HG02943 (cell line): Measurements from ENCODE around the gene ZDHHC14.
"Not testable (repeated sequence)": the region's sequence is repeated elsewhere in the genome, so short reads cannot be mapped to it uniquely, and the experiment has no call there.

Source experiments
- ATAC-seq: cut with Tn5 transposase; IDR thresholded peaks from one replicate; pipeline ENCODE4 v1.9.1; 2021; ENCODE audit warnings: mild to moderate bottlenecking, low read depth, moderate library complexity; ENCODE audit not compliant: unreplicated experiment

ZDHHC14 gene

DNA sequence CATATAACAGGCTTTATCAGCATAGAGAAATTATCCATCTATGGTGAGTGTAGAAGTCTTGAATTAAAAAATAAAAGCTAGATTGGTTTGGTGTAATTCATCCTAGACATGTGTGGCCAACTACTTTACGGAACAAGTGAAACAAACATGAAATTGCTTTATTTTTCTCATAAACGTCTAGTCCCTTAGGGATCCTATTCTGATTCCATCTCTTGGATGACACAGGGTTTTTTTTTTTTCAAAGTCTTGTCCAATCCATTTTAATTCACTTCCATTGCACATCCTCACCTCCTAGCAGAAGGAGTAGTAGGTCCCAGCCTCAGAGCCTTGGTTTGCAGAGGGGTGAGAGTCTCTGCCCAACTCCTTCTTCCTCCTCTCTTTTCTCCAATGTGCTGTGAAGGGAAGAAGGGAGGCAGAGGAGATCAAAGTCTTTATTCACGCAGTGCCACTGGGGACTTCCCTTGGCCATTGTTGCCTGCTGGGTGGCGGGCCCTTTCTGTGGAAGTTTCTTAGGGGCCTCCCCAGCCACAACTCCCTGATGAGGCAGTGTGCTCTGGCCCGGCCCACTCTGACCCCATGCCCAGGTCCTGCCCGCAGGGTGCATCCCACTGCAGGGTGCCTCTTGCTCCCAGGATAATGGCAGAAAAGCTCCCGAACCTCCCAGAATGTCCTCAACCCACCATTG lies 337.7 kb downstream of the ZDHHC14 start:
- no peak for ATAC-seq

DNA sequence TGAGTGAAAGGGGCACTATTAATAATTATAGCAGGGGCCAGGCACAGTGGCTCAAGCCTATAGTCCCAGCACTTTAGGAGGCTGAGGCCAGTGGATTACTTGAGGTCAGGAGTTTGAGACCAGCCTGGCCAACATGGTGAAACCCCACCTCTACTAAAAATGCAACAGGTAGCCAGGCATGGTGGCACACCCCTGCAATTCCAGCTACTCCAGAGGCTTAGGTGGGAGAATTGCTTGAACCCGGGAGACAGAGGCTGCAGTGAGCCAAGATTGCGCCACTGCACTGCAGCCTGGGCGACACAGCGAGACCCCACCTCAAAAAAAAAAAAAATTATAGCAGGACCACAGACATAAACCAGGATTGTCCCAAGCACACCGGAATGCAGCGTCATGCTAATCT lies 340.0 kb downstream of the ZDHHC14 start:
- ATAC-seq, result not testable (repeated sequence)

DNA sequence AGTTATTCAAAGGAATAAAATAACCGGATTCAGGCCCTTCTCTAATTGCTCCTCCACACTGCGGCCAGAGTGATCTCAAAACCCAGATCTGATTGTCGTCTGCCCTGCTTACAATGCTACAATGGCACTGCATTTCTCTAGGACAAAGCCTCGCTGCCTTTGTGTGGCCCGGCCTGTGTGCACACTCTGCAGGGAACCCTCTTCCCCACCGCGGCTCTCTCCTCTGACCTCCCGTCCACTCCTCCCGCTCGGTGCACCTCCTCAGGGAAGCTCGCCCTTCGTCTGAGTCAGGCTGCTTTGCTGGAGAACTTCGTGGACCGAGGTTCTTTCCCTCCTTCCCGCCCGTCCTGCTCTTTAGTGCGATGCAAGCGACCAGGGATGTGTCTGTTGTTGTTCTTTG lies 340.4 kb downstream of the ZDHHC14 start:
- no peak for ATAC-seq

DNA sequence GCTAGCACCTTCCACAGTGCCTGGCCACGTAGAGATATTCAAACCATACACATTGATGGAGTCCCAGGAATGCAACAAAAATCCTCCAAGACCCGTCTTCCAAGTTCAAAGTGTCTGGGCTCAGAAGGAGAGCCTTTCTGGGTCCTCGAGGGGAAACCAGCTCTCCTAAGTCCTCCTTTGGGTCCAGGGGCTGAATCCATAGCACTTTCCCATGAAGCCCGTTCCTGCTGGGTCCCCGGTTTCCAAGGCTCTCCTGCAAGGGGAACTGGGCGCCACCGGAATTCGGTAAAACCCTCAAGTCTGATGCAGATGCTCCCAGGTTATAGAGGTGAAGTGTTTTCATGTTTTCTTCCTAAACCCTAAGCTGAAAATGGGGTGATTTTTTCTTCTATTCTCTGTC lies 340.8 kb downstream of the ZDHHC14 start:
- ATAC-seq, result no peak

DNA sequence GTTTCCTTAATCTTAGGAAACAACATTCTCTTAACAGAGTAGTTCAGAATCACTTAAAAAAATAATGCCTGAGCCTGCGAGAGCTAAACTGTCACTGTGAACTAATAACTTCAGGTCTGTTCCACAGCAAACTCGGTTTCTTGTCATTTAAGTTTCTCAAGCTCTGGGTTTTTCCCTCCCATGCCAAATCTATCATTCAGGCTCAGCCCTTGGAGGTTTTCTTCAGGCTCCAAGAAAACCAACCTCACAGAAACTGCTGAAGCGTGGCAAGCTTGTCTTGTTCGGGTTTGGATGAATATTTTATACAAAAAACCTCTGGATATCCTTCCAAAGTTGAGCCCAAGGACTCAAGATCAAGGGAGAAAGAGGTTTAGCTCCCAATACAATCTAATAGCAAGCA lies 342.4 kb downstream of the ZDHHC14 start:
- no peak for ATAC-seq

DNA sequence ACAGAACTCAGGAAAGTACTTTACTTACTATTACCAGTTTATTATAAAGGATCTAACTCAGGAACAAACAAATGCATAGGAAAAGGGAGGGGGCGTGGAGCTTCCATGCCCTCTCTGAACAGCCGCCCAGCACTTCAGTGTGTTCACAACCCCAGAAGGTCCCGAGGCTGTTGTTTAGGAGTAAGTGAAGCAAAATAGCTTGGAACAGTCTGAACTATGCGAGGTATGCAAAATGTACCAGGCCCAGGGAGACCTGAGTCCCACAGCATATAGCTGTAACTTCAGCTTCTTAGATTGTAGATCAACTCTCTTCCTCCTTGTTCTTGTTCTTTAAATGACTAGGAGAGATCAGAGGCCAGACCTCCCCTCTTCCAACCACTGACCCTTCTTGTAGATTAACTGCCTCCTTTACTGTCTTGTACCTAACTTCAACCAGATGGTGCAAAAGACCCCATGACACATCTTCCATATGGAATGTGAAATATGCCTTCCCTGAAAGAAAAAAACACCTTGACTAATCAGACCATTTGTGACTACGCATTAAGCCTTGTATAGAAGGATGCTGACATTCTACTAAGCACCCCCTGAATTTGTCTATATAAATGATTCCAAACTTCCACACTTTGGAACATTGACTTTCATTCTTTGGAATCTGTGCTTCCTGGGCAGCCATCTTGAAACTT lies 343.3 kb downstream of the ZDHHC14 start:
- ATAC-seq, result no peak

DNA sequence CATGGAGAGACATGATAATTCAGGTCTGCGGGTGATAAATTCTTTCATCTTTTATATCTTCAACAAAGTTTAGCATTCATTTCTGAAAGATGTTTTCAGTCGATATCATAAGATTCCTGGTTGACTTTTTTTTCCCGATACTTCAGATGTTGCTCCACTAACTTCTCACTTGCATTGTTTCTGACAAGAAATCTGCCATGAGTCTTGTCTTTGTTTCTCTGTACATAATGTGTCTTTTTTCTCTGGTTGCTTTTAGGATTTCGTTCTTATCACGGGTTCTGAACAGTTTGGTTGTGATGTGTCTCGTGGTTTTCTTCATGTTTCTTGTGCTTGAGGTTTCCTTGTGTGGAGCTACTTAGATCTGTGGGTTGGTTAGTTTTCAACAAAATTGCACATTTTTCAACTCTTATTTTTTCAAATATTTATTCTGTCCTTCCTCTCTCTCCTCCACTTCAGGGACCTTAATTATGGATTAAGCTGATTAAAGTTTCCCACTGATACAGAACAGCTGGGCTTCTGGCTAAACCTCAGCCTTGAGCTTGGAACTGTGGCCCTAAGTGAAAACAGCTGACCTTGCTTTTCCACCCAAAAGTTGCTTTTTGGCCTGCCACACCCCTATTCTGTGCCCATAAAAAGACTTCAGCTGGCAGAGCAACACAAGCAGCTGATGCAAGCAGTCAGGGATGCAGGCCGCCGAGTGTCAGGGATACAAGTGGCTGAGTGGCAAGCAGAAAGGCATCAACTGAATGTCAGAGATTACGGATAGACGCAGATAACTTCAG lies 344.2 kb downstream of the ZDHHC14 start:
- ATAC-seq, result no peak

DNA sequence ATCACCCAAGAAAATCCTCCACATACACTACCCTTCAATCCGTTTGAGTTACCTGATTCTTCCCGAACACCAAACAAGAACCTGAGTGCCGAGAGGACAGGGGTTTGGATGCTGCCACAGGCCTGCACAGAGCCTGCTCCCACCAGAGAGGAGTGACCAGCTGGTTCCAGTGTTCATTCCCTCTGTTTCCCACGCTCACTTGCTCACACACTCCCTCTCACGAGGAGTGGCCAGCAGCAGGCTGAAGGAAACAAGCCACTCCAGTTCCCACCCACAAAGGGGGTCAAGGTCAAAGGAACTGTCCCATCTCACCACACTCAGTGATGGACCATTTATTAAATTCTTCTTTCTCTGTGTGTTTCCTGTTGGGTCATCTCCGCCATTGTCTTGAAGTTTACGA lies 344.8 kb downstream of the ZDHHC14 start:
- ATAC-seq, result no peak

DNA sequence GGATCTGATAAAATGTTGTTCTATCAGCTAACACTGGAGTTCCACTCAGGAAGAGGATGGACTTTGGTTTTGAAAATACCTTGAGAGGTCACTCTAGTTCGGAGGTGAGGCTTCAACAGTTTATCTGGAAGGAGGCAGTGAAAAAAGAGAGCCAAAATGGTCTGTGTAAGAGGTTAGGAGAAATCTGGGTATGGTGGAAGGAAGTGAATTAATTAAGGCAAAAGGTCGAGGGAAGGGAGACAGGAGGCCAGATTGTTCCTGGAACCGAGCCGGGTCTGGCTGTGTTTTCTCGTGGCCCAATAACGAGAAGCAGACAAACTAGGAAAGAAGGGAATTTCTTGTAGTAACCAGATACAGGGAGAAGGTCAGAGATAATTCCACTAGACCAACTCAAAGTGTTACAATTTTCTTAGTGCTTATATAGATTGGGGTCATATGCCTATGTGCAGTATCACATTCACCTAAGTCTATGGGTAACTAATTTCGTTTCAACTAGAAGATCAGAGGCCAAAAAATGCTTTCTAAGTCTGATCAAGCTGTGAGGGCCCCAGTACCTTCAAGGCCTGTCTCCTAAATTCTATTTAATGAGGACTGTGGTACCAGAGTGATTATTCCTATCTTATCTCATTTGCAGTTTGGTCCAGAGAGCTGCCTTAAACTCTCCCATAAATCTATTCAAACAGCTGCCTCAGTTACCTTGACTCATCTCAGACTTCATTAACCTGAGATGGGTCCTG lies 346.1 kb downstream of the ZDHHC14 start:
- no peak for ATAC-seq
